GM18520 (cell line): Measurements from ENCODE around the gene SKP1.
A peak's percentile ranks its signal among the peaks of the same experiment; 100 is the strongest.

Experiments
- ATAC-seq: cut with Tn5 transposase; IDR thresholded peaks from one replicate; pipeline ENCODE4 v1.9.1; 2021; ENCODE audit not compliant: unreplicated experiment

The SKP1 gene

DNA sequence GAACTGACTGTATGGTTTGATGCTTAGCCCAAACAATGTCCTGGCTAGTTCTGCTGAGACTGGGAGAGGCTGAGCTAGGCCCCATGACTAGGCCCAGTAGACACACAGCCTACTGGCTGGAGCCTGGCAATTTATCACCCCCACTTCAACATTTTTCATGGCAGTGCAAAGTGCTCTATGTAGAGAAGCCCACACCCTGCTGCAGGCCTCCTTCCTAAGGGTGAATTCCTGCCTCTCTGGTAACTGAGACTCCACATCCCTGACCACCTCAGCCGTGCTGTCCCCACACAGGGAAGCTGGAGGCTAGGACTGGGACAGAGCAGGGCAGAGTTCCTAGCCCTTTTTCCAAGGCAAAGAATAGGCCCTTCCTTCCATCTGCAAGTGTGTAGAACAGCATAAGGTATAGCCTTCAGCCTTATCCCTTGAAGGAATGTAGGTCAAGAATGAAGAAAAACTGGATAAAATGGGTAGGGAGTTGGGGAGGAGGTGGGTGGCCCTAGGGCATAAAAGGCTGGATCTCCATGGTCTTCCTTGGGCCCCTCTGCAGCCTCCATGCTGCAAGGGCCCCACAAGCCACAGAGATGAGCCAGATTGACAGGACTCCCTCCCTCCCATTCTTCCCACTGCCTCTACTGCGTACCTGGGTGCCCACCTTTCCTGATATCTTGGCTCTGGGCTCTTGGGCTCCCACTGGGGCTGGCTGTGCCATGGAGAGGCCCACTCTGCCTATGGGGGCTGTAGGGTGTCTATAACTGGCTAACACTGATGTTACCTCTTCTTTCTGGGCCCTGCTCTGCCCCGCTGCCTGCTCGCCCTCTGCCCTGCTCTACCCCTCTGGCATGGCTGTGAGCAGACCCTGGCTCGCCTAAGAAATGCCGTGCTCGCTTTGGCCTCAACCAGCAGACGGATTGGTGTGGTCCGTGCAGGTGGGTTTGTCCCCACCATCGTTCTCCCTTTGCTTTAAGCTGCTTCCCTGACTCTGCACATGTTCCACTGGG lies 32.5 kb downstream of the SKP1 start:
- ATAC-seq = no peak

DNA sequence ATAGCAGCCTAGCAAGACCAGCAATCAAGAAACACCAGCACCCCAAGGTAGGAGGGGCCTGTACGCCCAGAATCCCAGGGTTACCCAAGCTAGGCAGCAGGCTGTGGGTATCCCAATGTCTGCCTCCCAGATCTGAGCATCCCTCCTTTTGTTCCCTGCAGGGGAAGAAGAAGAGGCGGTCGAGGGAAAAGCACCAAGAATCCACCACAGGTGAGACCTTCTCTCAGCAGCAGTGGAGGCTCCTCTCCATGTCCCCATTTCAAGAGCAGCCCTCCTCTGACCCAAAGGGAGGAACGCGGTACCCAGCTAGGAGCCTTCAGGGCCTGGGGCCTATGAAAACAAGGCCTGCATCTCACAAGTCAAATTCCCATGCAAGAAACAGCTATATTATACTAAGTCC lies 33.3 kb downstream of the SKP1 start:
- no peak for ATAC-seq

DNA sequence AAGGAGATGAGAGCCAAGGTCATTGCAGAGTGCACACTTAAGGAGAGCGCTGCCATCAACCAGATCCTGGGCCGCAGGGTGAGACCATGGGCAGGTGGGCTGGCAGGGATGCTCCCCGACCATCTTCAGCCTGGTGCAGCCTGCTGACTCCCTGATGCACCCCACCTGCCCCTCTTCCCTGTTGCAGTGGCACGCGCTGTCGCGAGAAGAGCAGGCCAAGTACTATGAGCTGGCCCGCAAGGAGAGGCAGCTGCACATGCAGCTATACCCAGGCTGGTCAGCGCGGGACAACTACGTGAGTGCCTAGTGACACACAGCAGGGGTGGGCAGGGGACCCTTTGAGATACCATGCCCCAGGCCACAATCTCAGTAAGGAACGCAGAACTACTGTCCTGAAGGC lies 33.9 kb downstream of the SKP1 start:
- no peak for ATAC-seq

DNA sequence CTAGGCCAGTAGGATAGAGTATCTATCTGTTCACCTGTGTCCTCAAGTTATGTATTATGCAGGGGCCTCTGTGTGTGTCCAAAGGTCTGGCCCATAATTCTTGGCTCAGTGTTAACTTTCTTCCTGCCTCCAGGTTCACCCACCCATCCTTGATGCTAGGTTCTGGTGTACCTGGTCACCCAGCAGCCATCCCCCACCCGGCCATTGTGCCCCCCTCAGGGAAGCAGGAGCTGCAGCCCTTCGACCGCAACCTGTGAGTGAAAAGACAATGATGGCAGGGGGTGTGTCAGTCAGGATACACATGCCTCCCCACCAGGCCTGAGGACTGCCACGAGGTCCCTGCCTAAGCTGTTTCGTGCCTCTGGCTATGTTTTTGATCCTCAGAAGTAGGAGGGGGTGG lies 34.7 kb downstream of the SKP1 start:
- ATAC-seq = no peak

DNA sequence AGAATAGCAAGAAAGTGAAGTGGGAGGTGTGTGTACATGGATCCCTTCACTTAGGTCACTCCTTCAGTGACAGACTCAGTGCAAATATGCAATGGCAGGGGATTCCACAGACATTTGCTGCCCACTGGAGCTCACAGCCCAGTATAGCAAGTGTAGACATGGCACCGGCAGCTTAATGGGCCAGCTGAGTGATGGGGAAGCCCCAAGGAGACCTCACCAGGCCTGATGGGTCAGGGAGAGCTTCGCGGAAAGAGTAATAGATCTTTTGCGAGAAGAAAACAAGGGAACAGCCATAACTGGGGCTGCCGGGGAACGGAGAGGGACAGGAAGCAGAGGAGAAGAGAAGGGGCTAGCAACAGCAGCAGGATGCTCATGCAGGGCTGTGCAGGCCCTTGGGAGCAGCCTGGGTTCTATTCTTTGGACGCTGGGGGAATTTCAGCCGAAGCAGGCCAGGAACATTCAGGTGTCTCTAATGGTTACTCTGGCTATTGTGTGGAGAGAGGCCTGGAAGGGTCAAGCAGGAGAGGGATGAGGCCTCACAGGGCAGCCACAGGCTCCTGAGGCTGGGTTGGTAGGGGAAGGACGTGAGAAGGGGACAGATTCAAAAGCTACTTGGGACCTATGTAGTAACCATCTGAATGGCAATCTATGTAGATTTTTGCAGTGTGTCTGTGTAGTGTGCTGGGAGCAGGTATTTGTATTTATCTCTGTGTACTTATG lies 35.3 kb downstream of the SKP1 start:
- no peak for ATAC-seq

DNA sequence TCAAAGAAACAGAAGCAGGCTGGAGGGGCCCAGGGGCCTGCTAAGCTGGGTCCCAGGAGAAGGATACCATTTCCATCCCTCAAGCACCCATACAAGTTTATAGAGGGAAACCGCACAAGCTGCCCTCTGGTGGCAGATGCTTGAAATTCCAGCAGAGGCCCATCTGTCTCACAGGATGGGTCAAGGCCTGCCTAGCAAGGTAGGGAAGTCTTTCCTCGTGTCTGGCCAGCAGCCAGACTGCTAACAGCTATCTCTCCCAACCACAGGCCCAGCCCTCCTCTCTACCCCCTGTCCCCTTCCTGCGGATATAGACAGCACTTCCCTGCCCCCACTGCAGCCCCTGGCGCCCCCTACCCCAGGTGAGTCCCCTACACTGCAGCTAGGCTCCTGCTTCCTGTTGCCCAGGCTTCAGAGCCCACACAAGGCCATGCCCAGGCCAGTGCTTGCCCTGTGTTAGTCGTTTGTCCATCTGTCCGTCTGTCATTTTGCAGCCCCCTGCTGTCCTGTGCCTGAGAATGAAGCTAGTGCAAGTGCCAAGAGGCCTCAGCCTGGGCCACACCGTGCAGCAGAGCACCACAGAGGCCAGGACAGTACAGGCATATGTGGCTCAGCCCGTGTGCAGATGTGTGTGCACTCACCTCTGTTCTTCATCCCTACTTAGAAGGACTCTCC lies 36.1 kb downstream of the SKP1 start:
- ATAC-seq = no peak

DNA sequence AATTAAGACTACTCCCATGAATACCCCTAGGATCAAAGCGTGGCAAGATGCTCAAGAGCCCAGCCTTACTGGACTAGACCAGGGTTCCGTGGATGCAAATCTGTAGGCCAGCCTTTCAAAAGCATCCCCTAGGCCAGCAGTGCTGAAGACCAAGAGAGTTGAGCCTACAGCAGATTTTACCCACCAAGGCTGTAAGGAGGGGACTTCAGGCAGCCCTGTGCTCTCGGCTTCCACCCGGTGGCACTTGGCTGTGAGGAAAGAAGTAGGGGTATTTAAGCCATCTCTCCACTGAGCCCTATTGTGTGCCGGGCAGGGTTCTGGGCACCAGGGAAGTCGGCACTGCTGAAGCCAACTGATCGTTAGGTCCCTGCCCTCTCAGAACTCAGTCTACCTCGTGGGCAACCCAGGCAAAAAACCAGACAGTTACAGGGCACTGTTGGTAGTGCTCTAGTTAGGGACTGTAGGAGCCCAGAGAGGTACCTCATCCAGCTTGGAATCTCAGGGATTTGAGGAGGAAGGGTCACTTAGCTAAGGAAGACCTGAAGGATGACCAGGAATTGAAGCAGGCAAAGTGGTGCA lies 36.8 kb downstream of the SKP1 start:
- no peak for ATAC-seq

DNA sequence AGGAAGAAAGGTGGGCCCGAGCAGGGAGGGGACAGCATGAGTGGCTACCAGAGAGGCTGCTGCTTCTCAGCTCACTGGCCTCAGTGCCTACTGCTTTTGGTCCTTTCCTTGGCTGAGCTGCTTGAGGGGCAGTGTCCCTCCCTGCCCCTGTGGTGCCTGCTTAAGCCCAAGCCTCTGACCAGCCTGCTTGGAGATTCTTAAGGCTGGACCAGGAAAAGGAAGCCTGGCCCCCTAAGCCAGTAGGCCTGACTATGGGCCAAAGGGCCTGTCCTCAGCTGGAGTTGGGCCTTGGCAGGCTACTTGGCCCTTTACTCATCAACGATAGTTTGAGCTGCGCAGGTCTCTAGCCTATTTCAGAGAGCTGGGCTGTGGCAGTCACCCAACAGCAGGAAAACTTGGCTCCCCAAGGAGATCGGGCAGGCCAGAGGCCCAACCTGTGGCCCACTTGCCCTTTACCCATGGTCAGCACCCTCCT lies 37.3 kb downstream of the SKP1 start:
- ATAC-seq = no peak

DNA sequence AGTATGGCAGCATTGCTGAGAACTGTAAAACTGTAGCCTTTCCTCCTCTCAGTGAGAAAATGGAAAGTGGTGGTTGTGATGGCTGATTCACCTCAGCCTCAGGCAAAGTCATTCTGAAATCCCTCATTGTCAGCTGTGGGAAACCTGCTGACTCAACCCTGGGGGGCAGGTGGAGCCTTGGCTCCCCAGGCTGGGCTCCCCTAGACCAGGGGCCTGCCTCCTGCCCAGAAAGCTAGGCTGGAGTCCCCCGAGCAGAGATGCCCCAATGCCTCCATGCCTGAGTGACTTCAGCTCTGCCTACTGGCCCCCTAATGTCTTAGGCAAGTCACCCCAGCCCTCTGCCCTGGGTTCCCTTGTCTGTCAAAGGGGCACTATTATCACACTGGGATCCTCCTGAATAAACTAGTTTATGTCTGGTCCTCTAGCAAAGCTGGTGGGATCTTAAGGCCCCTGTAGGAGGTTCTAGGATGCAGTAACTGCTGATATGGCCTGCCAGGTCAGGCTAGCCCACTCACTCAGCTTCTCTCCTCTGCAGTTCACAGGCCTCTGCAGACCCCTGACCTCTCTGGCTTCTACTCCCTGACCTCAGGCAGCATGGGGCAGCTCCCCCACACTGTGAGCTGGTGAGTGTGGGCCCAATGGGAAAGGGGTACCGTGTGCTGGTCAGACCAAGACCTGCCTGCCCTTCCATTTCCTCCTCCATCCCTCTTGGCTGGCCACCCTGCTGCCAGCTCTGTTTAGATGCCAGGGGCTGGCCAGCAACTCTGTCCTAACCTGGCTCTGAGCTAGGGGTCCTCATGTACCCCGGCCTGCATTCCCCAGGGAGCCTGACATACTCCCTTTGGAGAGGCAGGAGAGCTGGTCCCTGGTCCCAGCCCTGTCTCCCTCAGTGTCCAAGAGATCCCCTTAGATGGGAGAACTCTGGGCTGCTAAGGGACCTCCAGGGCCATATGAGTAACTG lies 38.1 kb downstream of the SKP1 start:
- peak; percentile 73 for ATAC-seq

DNA sequence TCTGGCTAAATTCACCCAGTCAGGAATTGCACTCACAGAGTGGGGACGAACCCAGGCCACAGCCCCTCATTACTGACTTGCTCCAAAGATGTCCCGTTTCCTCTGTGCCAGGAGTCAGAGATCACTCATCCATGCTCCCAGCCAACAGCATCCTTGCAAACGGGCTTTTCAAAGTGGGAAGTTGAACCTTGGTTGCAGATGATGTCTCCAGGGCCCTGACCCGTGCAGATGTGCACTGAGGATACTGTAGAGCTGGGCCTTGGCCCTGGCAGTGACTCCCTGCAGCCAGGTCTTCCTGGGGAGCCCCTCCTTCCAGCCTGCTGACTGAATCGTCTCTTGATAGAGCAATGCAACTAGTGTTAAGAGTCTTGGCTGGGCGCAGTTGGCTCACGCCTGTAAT lies 40.0 kb downstream of the SKP1 start:
- ATAC-seq = no peak

DNA sequence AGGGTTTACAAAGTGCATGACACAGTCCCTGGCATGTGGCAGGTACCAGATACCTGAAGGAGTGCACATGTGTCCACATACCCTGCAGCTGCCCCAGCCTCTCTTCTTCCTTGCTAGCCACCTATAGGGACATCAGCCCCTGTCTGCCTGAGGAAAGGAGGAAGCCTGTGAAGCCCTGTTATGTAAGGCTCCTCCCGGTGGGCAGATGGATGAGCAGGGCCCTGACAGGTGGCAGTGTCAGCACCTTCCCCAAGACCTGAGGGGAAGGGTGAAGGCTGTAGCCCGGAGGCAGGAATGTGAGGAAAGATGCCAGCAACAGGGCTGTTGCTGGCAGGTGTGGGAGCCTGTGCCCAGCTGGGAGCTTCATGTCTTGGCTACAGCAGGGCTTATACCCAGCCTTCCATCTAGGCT lies 40.5 kb downstream of the SKP1 start:
- no peak for ATAC-seq

DNA sequence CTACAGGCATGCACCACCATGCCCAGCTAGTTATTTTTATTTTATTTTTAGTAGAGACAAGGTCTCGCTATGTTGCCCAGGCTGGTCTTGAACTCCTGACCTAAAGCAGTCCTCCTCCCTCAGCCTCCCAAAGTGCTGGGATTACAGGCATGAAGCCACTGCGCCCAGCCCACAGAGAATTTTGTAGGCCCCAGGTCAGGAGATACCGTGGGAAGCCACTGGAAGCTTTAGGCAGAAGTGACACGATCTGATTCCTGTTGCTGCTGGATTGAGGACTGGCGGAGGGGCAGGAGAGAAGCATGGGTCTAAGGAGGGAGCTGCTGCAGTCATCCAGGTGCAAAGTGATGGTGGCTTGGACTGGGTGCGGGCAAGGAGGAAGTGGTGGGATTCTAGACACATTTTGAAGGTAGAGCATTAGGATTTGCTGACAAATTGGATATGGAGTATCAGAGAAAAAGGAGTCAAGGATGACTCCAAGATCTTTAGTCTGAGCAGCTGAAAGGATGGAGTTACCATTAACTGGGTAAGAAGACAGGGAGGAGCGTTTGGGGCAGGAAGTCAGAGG lies 41.6 kb downstream of the SKP1 start:
- no peak for ATAC-seq

DNA sequence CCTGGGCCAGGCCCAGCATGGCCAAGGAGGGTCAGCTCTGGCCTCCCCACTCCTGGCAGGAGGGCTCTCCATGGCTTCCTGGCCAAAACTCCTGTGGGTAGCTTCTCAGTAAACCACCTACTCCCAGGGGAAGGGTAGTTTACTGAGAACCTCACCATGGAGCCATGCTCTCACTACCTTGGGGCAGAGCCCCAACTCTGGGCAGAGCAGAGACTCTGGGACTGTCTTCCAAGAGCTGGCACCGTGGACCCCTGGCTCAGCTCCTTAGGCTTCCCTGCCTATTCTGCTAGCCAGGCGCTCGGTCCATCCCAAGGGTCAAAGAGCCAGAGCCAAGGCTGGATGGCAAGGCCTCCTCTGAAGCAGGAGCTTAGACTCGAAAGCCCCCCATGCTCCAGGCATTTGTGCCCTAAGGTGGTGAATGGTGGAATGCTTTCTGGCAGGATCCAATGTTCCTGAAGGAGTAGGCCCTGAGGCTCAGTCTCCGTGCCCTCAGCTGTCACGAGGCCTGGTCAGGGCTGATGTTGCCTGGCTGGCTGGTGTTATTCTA lies 42.7 kb downstream of the SKP1 start:
- no peak for ATAC-seq

DNA sequence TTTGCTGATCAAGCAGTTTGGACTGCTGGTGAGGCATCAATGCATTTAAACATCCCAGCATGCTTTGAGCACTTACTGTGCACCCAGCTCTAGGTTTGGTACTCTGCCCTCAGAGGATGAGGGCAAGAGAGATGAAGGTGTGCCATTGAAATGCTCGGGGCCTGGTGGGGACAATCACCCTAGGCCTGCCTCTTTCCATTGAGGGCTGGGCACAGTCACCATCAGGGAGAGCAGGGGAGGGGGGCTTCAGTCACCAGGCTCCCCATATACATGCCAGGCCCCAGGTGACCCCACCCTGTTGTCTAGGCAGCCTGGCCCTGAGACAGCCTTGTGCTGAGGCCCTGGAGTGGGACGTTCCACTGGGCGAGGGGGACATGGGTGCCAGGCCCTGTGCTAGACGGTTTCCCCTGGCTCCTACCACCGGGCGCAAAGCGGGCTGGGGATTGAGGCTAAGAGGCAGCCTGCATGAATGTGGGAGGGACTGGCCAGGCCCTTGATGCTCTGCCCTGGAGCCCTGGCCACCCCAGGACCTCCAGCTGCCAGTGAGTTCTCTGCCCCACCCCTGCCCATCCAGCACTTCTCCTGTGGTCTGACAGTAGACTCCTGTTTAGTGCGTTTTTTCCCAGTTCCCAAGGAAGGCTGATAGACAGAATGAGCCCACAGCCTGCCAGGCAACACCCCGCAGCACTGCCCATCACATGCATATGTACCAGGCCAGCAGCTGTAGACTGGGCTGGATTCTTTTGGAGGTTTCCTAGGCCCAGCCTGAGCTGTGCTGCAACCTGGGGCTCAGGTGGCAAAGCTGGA lies 43.4 kb downstream of the SKP1 start:
- no peak for ATAC-seq

DNA sequence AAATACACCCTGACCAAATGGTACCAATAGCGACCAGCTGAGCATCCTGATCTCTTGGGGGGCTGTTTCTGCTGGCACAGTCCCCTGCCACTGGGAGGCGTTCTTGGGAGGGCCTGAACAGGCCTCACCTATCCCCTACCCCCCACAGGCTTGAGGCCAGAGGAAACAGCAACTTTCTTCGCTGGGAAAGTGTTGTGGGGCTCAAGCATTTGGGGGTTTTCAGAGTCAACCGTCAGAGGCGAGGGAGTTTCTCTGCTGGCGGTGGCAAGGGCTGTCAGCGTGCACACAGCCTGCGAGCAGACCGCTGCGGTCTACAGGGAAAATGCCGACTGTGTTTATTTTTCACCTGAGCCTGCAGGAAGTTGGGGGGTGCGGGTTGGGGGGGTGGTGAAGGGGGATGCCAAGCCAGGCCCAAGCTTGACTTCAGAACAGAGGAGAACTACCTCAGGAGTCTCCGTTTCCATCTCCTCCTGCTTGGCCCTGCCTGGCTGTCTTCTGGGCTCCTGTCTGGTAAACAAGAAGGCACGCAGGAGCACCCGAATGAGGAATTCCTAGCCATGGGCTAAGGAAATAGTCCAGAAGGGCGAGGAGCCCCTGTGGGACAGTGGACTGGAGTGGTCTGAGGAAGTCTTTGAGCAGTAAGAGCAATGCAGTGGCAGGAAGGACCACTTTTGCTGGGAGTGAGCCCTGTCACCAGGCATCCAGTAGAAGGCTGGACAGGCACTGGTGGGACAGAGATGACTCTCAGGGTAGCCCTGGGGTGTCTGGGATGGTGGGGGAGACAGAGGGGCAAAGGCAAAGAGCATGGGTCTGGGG lies 44.2 kb downstream of the SKP1 start:
- ATAC-seq = peak; percentile 61

DNA sequence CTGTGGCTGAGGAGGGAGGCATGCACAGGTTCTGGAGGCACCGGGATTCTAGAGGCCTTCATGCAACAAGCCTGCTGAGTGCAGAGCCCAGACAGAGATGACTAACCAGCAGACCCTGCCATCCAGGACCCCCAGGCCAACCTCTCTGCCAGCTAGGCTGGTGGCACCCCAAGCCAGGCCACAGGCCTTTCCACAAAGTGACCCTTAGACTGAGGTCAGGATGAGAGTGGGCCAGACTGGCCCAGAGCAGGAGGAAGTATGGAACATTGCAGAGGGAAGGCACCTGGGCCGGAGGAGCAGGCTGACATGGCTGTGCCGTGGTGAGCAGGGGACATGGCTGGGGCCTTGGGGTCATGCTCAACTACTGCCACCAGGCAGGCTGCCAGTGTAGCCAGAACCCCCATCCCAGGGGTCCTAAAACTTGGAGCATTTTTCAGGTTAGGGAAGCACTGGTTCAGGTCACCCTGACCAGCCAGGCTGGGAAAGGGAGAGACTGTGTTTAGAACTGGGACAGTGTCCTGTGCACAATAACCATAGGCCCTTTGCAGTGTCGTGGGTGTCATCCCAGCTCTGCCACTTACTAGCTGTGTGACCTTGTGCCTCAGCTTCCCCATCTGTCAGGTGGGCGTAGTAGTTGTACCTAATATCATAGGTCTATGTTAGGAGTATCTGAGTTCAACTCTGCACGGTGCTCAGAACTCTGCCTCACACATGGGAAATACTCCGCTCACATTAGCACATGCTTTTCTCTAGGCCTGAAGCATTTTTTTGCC lies 45.0 kb downstream of the SKP1 start:
- no peak for ATAC-seq

DNA sequence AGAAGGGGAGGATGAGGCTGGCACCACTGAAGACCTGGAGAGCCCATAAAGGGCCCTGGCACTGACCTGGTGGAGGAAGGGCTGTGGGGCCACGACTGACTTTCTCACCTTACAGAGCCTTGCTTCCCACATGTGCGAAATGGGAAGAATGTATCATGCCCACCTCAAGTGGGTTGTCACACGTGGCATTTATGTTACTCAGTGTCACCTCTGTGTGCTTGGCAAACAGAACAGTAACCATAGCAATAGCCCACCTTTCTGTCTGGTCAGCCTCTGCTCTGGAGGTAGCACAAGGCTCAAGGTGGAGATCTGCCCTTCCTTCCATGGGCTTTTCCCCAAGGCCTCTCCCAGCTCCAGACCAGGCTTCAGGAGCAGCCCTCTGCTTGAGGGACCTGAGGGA lies 45.6 kb downstream of the SKP1 start:
- ATAC-seq = no peak
